Skeletal muscle tissue (tissue), 4 donors: Measurements from ENCODE around the gene OR2A5. TPM values are rescaled to one million over a fixed set of nuclear protein-coding genes. Genes with fewer than 3 reads are reported as not detected.

Experiments
- H3K27ac ChIP-seq: one replicate; pipeline ENCODE4 v1.7.0; 2013; ENCODE audit warnings: mild to moderate bottlenecking, low read depth, low read length, inconsistent platforms
- H3K27me3 ChIP-seq, 3 donors: one replicate each; pipeline ENCODE4 v1.7.0; 2013; ENCODE audit warnings: low read length in 3 of 3; ENCODE audit not compliant: control insufficient read depth in 3 of 3, insufficient read depth in 3 of 3
- H3K36me3 ChIP-seq, 3 donors: one replicate each; pipeline ENCODE4 v1.7.0; 2013; ENCODE audit warnings: low read length in 3 of 3; ENCODE audit not compliant: control insufficient read depth in 3 of 3, insufficient read depth in 3 of 3
- H3K4me1 ChIP-seq, 3 donors: one replicate each; pipeline ENCODE4 v1.7.0; 2013; ENCODE audit warnings: low read length in 3 of 3, mild to moderate bottlenecking in 3 of 3; ENCODE audit not compliant: control insufficient read depth in 3 of 3, insufficient read depth in 3 of 3
- H3K4me3 ChIP-seq, 3 donors: one replicate each; pipeline ENCODE4 v1.7.0; 2013; ENCODE audit warnings: low read length in 3 of 3
- H3K9ac ChIP-seq, 3 donors: one replicate each; pipeline ENCODE4 v1.7.0; 2013; ENCODE audit warnings: low read length in 3 of 3, mild to moderate bottlenecking in 3 of 3, moderate library complexity in 2 of 3, low read depth in 1 of 3
- H3K9me3 ChIP-seq, 3 donors: one replicate each; pipeline ENCODE4 v1.7.0; 2013; ENCODE audit warnings: low read length in 3 of 3; ENCODE audit not compliant: control insufficient read depth in 3 of 3
- total RNA-seq: library from RNA; depleted of rRNA; stranded (reverse); fragments of >200 nt; gene quantifications from one replicate; pipeline ENCODE4 v1.2.3, GENCODE V29; 2014
- donor health status: Osteomylitis.

Gene OR2A5
- total RNA-seq, 1 donor from 2014 or later, result not detected

DNA sequence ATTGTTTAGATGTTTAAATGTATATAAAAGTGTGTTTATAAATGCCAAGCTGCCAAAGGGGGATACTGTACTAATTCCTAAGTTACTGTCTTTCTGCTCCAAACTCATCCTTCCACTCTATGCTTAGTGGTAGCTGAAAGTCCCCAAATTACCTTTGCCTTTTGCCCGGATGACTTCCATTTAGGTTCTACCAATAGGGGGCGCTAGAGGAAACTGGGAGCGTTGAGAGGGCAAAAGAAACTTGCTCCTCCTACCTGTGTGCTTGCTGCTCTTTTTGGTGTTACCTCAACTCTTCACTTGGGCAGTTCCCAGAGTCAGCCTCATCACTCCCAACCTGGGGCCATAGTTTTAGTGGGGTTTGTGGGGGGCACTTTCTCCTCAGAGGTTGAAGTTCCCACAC is 15.0 kb downstream of the OR2A5 start:
- Histone ChIP-seq H3K27me3 (no peaks in the 10 kb centered on the region), H3K9ac (no peak overlapping the region), H3K36me3 (no peaks in the 10 kb centered on the region), H3K4me3 (no peak overlapping the region), H3K27ac (no peak overlapping the region), H3K9me3 (no peaks in the 10 kb centered on the region), H3K4me1 (no peaks in the 10 kb centered on the region)

- H3K9me3 ChIP-seq, result no peaks in the 10 kb centered on the region
- H3K4me3 ChIP-seq, result no peak within 1 kb of the TSS
- H3K27me3 ChIP-seq, result no peaks in the 10 kb centered on the region
- no peak within 1 kb of the TSS for H3K9ac ChIP-seq
- no peak within 1 kb of the TSS for H3K27ac ChIP-seq
- no peaks in the 10 kb centered on the region for H3K4me1 ChIP-seq
- no peaks in the 10 kb centered on the region for H3K36me3 ChIP-seq
These were observed 20.8 kb downstream of the OR2A5 start, which contains the start of gene OR2A25 for GRCh38 chr7:144069511-144069910. TSS of gene OR2A25 (plus strand) at chr7:144069811. CDS start at chr7:144074220, 4,409 bp downstream.

DNA sequence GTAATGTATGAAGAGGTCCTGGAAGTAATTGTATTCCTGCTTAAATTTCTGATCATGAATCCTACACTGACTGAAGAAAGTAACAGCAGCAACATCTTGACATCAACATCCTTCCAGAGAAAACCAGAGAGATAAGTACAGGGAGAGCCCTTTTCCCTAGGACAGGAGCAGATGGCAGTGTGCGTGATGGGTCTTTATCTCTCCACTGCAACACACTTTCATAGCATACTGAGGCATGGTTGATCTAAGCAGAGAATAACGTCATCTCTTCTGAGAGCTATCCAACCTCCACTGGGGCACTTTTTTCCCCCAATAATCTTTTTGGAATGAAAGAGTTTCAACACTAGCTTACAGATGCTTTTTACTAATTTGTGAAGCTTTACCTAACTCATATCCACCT is 21.2 kb downstream of the OR2A5 start:
- H3K4me3 ChIP-seq, result no peak overlapping the region
- H3K27ac ChIP-seq, result no peak overlapping the region
- H3K36me3 ChIP-seq, result no peaks in the 10 kb centered on the region
- H3K27me3 ChIP-seq, result no peaks in the 10 kb centered on the region
- no peaks in the 10 kb centered on the region for H3K4me1 ChIP-seq
- no peaks in the 10 kb centered on the region for H3K9me3 ChIP-seq
- no peak overlapping the region for H3K9ac ChIP-seq

GRCh38 chr7:144074374-144074773 is 25.6 kb downstream of the OR2A5 start:
- H3K27ac ChIP-seq, result no peak overlapping the region
- no peak overlapping the region for H3K4me3 ChIP-seq
- H3K9ac ChIP-seq, result no peak overlapping the region
- H3K4me1 ChIP-seq, result no peaks in the 10 kb centered on the region
- H3K9me3 ChIP-seq, result no peaks in the 10 kb centered on the region
- no peaks in the 10 kb centered on the region for H3K27me3 ChIP-seq
- H3K36me3 ChIP-seq, result no peaks in the 10 kb centered on the region

DNA sequence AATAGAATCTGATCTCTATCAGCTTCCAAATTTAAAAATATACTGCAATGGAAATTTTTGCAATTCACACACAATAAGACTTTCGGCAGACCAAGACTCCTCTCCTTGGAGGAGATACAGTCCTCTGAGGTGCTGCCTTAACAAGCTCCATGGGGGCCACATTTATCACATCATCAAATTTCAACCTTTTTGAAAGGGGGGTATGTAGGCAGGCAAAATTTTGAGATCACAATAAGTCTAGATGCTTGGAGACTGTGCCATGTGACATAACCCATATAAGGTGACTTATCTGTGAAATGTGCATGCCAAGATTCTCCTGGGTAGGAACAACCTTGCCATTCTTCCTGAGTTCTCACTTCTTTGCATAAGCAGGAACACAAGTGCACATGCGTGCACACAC is 37.2 kb downstream of the OR2A5 start, which contains the start of gene OR2A12:
TSS of gene OR2A12 (plus strand) at position 301 of the 400 bp plus-strand sequence. CDS start 8,830 bp downstream, outside the sequence.
- Histone ChIP-seq H3K27me3 (no peaks in the 10 kb centered on the region), H3K27ac (no peak within 1 kb of the TSS), H3K4me3 (no peak within 1 kb of the TSS), H3K9ac (no peak within 1 kb of the TSS), H3K9me3 (no peaks in the 10 kb centered on the region), H3K4me1 (no peaks in the 10 kb centered on the region), H3K36me3 (no peaks in the 10 kb centered on the region)

GRCh38 chr7:144086730-144087129 is 38.0 kb downstream of the OR2A5 start:
- H3K27ac ChIP-seq, result no peak overlapping the region
- no peaks in the 10 kb centered on the region for H3K9me3 ChIP-seq
- H3K4me3 ChIP-seq, result no peak overlapping the region
- no peak overlapping the region for H3K9ac ChIP-seq
- no peaks in the 10 kb centered on the region for H3K4me1 ChIP-seq
- no peaks in the 10 kb centered on the region for H3K36me3 ChIP-seq
- H3K27me3 ChIP-seq, result no peaks in the 10 kb centered on the region

- Histone ChIP-seq H3K27me3 (no peaks in the 10 kb centered on the region), H3K27ac (no peak overlapping the region), H3K9me3 (no peaks in the 10 kb centered on the region), H3K4me3 (no peak overlapping the region), H3K9ac (no peak overlapping the region), H3K36me3 (no peaks in the 10 kb centered on the region), H3K4me1 (no peaks in the 10 kb centered on the region)
These were observed 38.5 kb downstream of the OR2A5 start for GRCh38 chr7:144087230-144087629.

GRCh38 chr7:144090667-144091066 is 41.9 kb downstream of the OR2A5 start:
- Histone ChIP-seq H3K9ac (no peak overlapping the region), H3K27me3 (peaks cover 0 to 3% (median 0%) of the 10 kb centered on the region in 3 donors), H3K4me3 (no peak overlapping the region), H3K9me3 (no peaks in the 10 kb centered on the region), H3K4me1 (no peaks in the 10 kb centered on the region), H3K27ac (no peak overlapping the region), H3K36me3 (no peaks in the 10 kb centered on the region)

DNA sequence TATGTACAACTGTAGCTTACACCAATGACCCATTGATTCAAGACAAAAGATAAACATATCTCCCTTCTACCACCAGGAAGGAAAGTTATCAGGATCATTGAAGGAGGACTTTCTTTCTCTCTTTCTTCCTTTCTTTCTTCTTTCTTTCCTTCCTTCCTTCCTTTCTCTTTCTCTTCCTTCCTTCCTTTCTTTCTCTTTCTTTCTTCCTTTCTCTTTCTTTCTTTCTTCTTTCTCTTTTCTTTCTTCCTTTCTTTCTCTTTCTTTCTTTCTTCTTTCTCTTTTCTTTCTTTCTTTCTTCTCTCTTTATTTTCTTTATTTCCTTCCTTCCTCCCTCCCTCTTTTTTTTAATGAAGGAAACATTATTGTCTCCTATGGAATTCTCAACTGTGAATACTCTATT is 50.0 kb downstream of the OR2A5 start:
- Histone ChIP-seq H3K4me1 (no peaks in the 10 kb centered on the region), H3K27ac (no peak overlapping the region), H3K4me3 (no peak overlapping the region), H3K27me3 (peaks cover 0 to 3% (median 0%) of the 10 kb centered on the region in 3 donors), H3K9ac (no peak overlapping the region), H3K9me3 (no peaks in the 10 kb centered on the region), H3K36me3 (no peaks in the 10 kb centered on the region)

DNA sequence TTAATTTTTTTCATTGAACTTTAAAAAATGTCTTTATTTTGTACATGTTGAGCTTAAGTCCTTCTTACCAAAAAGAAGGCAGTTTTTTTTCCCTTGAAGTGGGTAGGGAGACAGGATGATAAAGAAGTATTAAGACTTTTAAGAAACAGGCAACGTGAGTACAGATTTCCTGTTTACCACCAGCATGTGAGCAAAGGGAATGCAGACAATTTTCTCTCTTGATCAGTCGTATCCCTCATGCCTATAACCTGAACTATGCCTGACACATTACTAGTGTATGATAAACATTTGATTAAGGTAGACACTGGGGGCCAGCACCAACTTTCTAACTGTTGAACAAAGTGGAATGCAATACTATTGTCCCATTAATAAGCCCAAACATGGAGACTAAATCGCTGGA is 51.9 kb downstream of the OR2A5 start:
- H3K27ac ChIP-seq, result no peak overlapping the region
- H3K9me3 ChIP-seq, result no peaks in the 10 kb centered on the region
- no peaks in the 10 kb centered on the region for H3K4me1 ChIP-seq
- no peak overlapping the region for H3K9ac ChIP-seq
- no peaks in the 10 kb centered on the region for H3K27me3 ChIP-seq
- no peaks in the 10 kb centered on the region for H3K36me3 ChIP-seq
- H3K4me3 ChIP-seq, result no peak overlapping the region

GRCh38 chr7:144102041-144102440 is 53.3 kb downstream of the OR2A5 start:
- Histone ChIP-seq H3K27me3 (no peaks in the 10 kb centered on the region), H3K9ac (no peak overlapping the region), H3K4me3 (no peak overlapping the region), H3K9me3 (no peaks in the 10 kb centered on the region), H3K36me3 (no peaks in the 10 kb centered on the region), H3K4me1 (no peaks in the 10 kb centered on the region), H3K27ac (no peak overlapping the region)
